Spleen (tissue), 11 donors: Measurements from ENCODE around the gene FRMD5. TPM values are rescaled to one million over a fixed set of nuclear protein-coding genes. Genes with fewer than 3 reads are reported as not detected.

Source experiments
- DNase-seq: peaks from one replicate; pipeline ENCODE4 v3.0.0-alpha.2; 2020
- H3K27ac ChIP-seq, 8 donors: fragments of 200-600 bp; sonication (generic) in 7 of 8; 1 replicate in 4 of 8; 2 replicates in 4 of 8; pipeline versions ENCODE4 v1.5.0 to v1.8.0; 2016 to 2021; ENCODE audit warnings: inconsistent platforms in 4 of 8, mild to moderate bottlenecking in 4 of 8, moderate library complexity in 1 of 8
- H3K27me3 ChIP-seq, 7 donors: fragments of 200-600 bp; sonication (generic) in 6 of 7; replicated peaks in 1 of 7; 1 replicate in 4 of 7; 2 replicates in 3 of 7; pipeline versions ENCODE4 v1.5.0 to v1.8.0; 2016 to 2021; ENCODE audit warnings: inconsistent platforms in 3 of 7, mild to moderate bottlenecking in 1 of 7
- H3K36me3 ChIP-seq, 6 donors: fragments of 200-600 bp; sonication (generic) in 5 of 6; 1 replicate in 4 of 6; 2 replicates in 2 of 6; pipeline versions ENCODE4 v1.5.0 to v1.8.0; 2016 to 2021; ENCODE audit warnings: inconsistent platforms in 2 of 6
- H3K4me1 ChIP-seq, 6 donors: fragments of 200-600 bp; sonication (generic) in 5 of 6; 1 replicate in 3 of 6; 2 replicates in 3 of 6; pipeline versions ENCODE4 v1.5.0 to v1.8.0; 2016 to 2021; ENCODE audit warnings: inconsistent platforms in 3 of 6
- H3K4me3 ChIP-seq, 8 donors: fragments of 200-600 bp; sonication (generic) in 7 of 8; 1 replicate in 4 of 8; 2 replicates in 4 of 8; pipeline versions ENCODE4 v1.5.0 to v1.8.0; 2016 to 2021; ENCODE audit warnings: inconsistent platforms in 4 of 8, mild to moderate bottlenecking in 4 of 8, moderate library complexity in 2 of 8
- H3K9me3 ChIP-seq, 8 donors: fragments of 200-600 bp; sonication (generic) in 7 of 8; 1 replicate in 4 of 8; 2 replicates in 4 of 8; pipeline versions ENCODE4 v1.5.0 to v1.8.0; 2016 to 2021; ENCODE audit warnings: inconsistent platforms in 4 of 8
- CTCF ChIP-seq, 11 experiments: fragments of 200-600 bp in 7 of 11; fragments of 450-650 bp in 4 of 11; sonication (generic) in 4 of 11; IDR thresholded peaks in 8 of 11; conservative IDR thresholded peaks in 3 of 11; 1 replicate in 7 of 11; 2 replicates in 4 of 11; pipeline versions ENCODE4 v1.4.0 to v1.8.0; 2016 to 2021; ENCODE audit warnings: antibody characterized with exemption in 11 of 11, inconsistent platforms in 4 of 11, mild to moderate bottlenecking in 1 of 11
- POLR2A ChIP-seq, 3 donors: fragments of 450-650 bp; IDR thresholded peaks; one replicate each; pipeline ENCODE4 v1.5.1; 2017; ENCODE audit warnings: antibody characterized with exemption in 3 of 3, mild to moderate bottlenecking in 1 of 3
- POLR2AphosphoS5 ChIP-seq, 3 donors: sonication (generic); formaldehyde crosslinking; IDR thresholded peaks; one replicate each; pipeline ENCODE4 v1.5.1; 2017; ENCODE audit warnings: antibody characterized with exemption in 3 of 3
- WGBS, 5 donors: extraction: QIAGEN DNeasy Blood & Tissue Kit in 3 of 5; methylation state at CpG; one replicate each; pipeline versions ENCODE4 v1.1.5 to v1.1.7; 2013 to 2018; 5-methylcytosine and 5-hydroxymethylcytosine counted together
- intact Hi-C: fragments of 100-400 bp; cut with DNase I; formaldehyde crosslinking; loops from one replicate; pipeline ENCODE4 v1.15.0; 2023; ENCODE audit warnings: low total_unique reads
- polyA plus RNA-seq, 3 donors: library from polyadenylated mRNA; stranded (reverse); fragments of 200-250 nt; gene quantifications; one replicate each; pipeline ENCODE4 v1.2.1, GENCODE V29; 2013
- total RNA-seq, 7 donors: library from RNA; depleted of rRNA in 3 of 7; stranded (reverse); fragments of >200 nt in 3 of 7; fragmentation: NEBNext Ultra II Directional in 4 of 7; extraction: Animal tissue kit (Norgen Biotek cat#: 25700) in 4 of 7; gene quantifications; one replicate each; pipeline versions ENCODE4 v1.1.0 to v1.2.1, GENCODE V29; 2016 to 2021
- donor health status: healthy with polysubstance abuse.
- donor health status: DM: no; HTN: no; CAD: no; lungs with moderate emphysema.
- donor health status: DM: no; HTN: no; CAD: no.
- donor health status: Bipolar disorder and iron deficiency.
- donor health status: healthy.
- donor health status: DM: no; HTN: no; CAD: no.
- donor health status: DM: yes; HTN: yes; CAD: no.

The FRMD5 gene
- total and polyA plus RNA-seq, 10 donors, result 0.09 to 1.0 (median 0.43) TPM; not detected in 1

GRCh38 chr15:44101286-44101685 lies 93.8 kb downstream of the FRMD5 start:
- Histone ChIP-seq H3K4me3 (no peak overlapping the region), H3K9me3 (no peaks in the 10 kb centered on the region)

GRCh38 chr15:44099671-44100070 lies 95.4 kb downstream of the FRMD5 start:
- H3K4me3 ChIP-seq, result no peak overlapping the region
- intact Hi-C loops, result no loop called here
- H3K27me3 ChIP-seq, result peaks cover 0 to 6% (median 0%) of the 10 kb centered on the region in 7 donors
- H3K36me3 ChIP-seq, result no peaks in the 10 kb centered on the region
- H3K27ac ChIP-seq, result no peak overlapping the region
- DNase-seq, result no peak
- TF ChIP-seq POLR2A (IDR thresholded peaks at IDR 0.05), result no peak
- no peak for TF ChIP-seq POLR2AphosphoS5 (IDR thresholded peaks at IDR 0.05)
- no peak for TF ChIP-seq CTCF (IDR thresholded peaks at IDR 0.05 in 8 of 11, conservative IDR thresholded peaks at IDR 0.05 in 3 of 11)
- WGBS, 5 donors, result 86 to 97% (median 94%) methylated on average over 1 of the region's 1 CpG
- H3K9me3 ChIP-seq, result no peaks in the 10 kb centered on the region
- H3K4me1 ChIP-seq, result no peaks in the 10 kb centered on the region

More at GRCh38 chr15:44101286-44101685, 93.8 kb downstream of the FRMD5 start:
- no peak for TF ChIP-seq CTCF (IDR thresholded peaks at IDR 0.05 in 8 of 11, conservative IDR thresholded peaks at IDR 0.05 in 3 of 11)
- no peak for TF ChIP-seq POLR2A (IDR thresholded peaks at IDR 0.05)
- no peak for TF ChIP-seq POLR2AphosphoS5 (IDR thresholded peaks at IDR 0.05)
- Histone ChIP-seq H3K36me3 (no peaks in the 10 kb centered on the region), H3K27ac (no peak overlapping the region), H3K27me3 (no peaks in the 10 kb centered on the region), H3K4me1 (no peaks in the 10 kb centered on the region)
- intact Hi-C loops, result no loop called here
- DNase-seq, result no peak

GRCh38 chr15:44097552-44097951 lies 97.5 kb downstream of the FRMD5 start:
- no peak for TF ChIP-seq POLR2A (IDR thresholded peaks at IDR 0.05)
- no peak for TF ChIP-seq POLR2AphosphoS5 (IDR thresholded peaks at IDR 0.05)
- no peak for TF ChIP-seq CTCF (IDR thresholded peaks at IDR 0.05 in 8 of 11, conservative IDR thresholded peaks at IDR 0.05 in 3 of 11)
- WGBS, 5 donors, result 40 to 63% (median 42%) methylated on average over 3 of the region's 3 CpGs
- no peaks in the 10 kb centered on the region for H3K36me3 ChIP-seq
- H3K27ac ChIP-seq, result no peak overlapping the region
- intact Hi-C loops, result no loop called here
- no peak for DNase-seq
- H3K9me3 ChIP-seq, result no peaks in the 10 kb centered on the region
- peaks cover 0 to 6% (median 0%) of the 10 kb centered on the region in 7 donors for H3K27me3 ChIP-seq
- no peaks in the 10 kb centered on the region for H3K4me1 ChIP-seq
- H3K4me3 ChIP-seq, result no peak overlapping the region

- intact Hi-C loops, result no loop called here
- Histone ChIP-seq H3K27ac (no peak overlapping the region), H3K36me3 (no peaks in the 10 kb centered on the region), H3K4me1 (no peaks in the 10 kb centered on the region), H3K4me3 (no peak overlapping the region), H3K27me3 (peaks cover 0 to 6% (median 0%) of the 10 kb centered on the region in 7 donors), H3K9me3 (no peaks in the 10 kb centered on the region)
- TF ChIP-seq POLR2AphosphoS5 (IDR thresholded peaks at IDR 0.05) (no peak), CTCF (IDR thresholded peaks at IDR 0.05 in 8 of 11, conservative IDR thresholded peaks at IDR 0.05 in 3 of 11) (no peak), POLR2A (IDR thresholded peaks at IDR 0.05) (no peak)
- 89 to 100% (median 91%) methylated on average over 3 of the region's 3 CpGs for WGBS, 5 donors
- no peak for DNase-seq
Observed at GRCh38 chr15:44096596-44096995, 98.5 kb downstream of the FRMD5 start.
